Spinal cord (tissue), 10 donors: Measurements from ENCODE around the gene CRACDL. TPM values are rescaled to one million over a fixed set of nuclear protein-coding genes. Genes with fewer than 3 reads are reported as not detected.

Experiments used
- DNase-seq, 6 donors: peaks; one replicate each; pipeline versions ENCODE4 v3.0.0 to v3.0.0-alpha.2; 2013 to 2015; ENCODE audit warnings: low spot score in 6 of 6, low read depth in 4 of 6
- H3K27ac ChIP-seq: one replicate; pipeline ENCODE4 v1.5.1; 2013; ENCODE audit warnings: low read depth, low read length, control low read depth
- H3K27me3 ChIP-seq: one replicate; pipeline ENCODE4 v1.6.1; 2013; ENCODE audit warnings: low read length; ENCODE audit not compliant: control insufficient read depth, insufficient read depth
- H3K36me3 ChIP-seq: one replicate; pipeline ENCODE4 v1.6.1; 2013; ENCODE audit warnings: low read length; ENCODE audit not compliant: control insufficient read depth, insufficient read depth
- H3K4me1 ChIP-seq: one replicate; pipeline ENCODE4 v1.6.1; 2013; ENCODE audit warnings: low read length; ENCODE audit not compliant: control insufficient read depth, insufficient read depth
- H3K4me3 ChIP-seq: one replicate; pipeline ENCODE4 v1.5.1; 2013; ENCODE audit warnings: low read depth, low read length, control low read depth
- H3K9me3 ChIP-seq: one replicate; pipeline ENCODE4 v1.6.1; 2013; ENCODE audit warnings: low read length; ENCODE audit not compliant: control insufficient read depth, insufficient read depth
- WGBS: methylation state at CpG from one replicate; pipeline ENCODE4 v1.1.5; 2013; ENCODE audit warnings: missing lambda C conversion rate; ENCODE audit not compliant: insufficient coverage; 5-methylcytosine and 5-hydroxymethylcytosine counted together
- polyA plus RNA-seq, 2 donors: library from polyadenylated mRNA; unstranded; fragments of 120-200 nt; gene quantifications; one replicate each; pipeline ENCODE4 v1.2.1, GENCODE V29; 2013; ENCODE audit not compliant: insufficient read length in 2 of 2
- total RNA-seq, 2 donors: library from RNA; depleted of rRNA in 1 of 2; stranded (reverse); fragments of 120-200 nt in 1 of 2; fragments of >200 nt in 1 of 2; gene quantifications; one replicate each; pipeline versions ENCODE4 v1.2.3 to v1.2.4, GENCODE V29; 2013 to 2014
- donor health status: healthy.

Gene CRACDL
- total and polyA plus RNA-seq, 4 donors, result 1.9 to 3.9 (median 2.4) TPM

- no peak overlapping the region for H3K27ac ChIP-seq
- no peaks in the 10 kb centered on the region for H3K27me3 ChIP-seq
- no peaks in the 10 kb centered on the region for H3K36me3 ChIP-seq
- peak in 2 of 6 donors; percentile 42 to 46 for DNase-seq
- peaks cover 38% of the 10 kb centered on the region for H3K4me1 ChIP-seq
- no peak overlapping the region for H3K4me3 ChIP-seq
- H3K9me3 ChIP-seq, result no peaks in the 10 kb centered on the region
- WGBS, result 25% methylated on average over 17 of the region's 19 CpGs
Measured at GRCh38 chr2:98909317-98910211, 26.5 kb downstream of the CRACDL start.

DNA sequence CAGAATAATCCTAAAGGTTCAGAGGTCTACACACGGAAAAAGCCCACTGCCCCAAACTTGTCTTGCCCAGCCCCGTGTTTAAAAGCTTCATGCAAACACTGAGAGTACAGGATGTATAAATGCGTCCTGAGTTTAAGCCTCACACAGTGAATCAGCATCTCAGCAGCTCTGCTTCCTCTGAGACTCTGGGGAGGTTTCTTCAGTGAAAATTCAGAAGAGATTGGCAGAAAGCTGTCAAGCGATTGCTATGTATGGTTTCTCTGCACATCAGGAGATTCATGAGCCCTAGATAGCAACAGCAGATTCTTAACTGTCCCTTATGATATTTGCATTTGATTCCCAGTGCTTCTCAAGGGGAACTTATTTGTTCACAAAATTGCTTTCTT, 27.1 kb downstream of the CRACDL start:
- Histone ChIP-seq H3K4me1 (peaks cover 32% of the 10 kb centered on the region), H3K27ac (no peak overlapping the region), H3K9me3 (no peaks in the 10 kb centered on the region), H3K36me3 (no peaks in the 10 kb centered on the region), H3K27me3 (no peaks in the 10 kb centered on the region), H3K4me3 (no peak overlapping the region)
- DNase-seq, result peak in 1 of 6 donors; percentile 42
- 64% methylated on average over 4 of the region's 4 CpGs for WGBS

- Histone ChIP-seq H3K27me3 (no peaks in the 10 kb centered on the region), H3K36me3 (no peaks in the 10 kb centered on the region), H3K4me3 (no peak overlapping the region), H3K27ac (no peak overlapping the region), H3K4me1 (peaks cover 25% of the 10 kb centered on the region), H3K9me3 (no peaks in the 10 kb centered on the region)
- no peak for DNase-seq
- WGBS, result 87% methylated on average over 9 of the region's 11 CpGs
Measured at GRCh38 chr2:98907966-98908905, 27.8 kb downstream of the CRACDL start.

GRCh38 chr2:98907385-98907784, 28.6 kb downstream of the CRACDL start:
- Histone ChIP-seq H3K27me3 (no peaks in the 10 kb centered on the region), H3K9me3 (no peaks in the 10 kb centered on the region), H3K4me3 (no peak overlapping the region), H3K36me3 (no peaks in the 10 kb centered on the region), H3K4me1 (peaks cover 19% of the 10 kb centered on the region), H3K27ac (no peak overlapping the region)
- no peak for DNase-seq
- WGBS, result 75% methylated on average over 3 of the region's 4 CpGs

DNA sequence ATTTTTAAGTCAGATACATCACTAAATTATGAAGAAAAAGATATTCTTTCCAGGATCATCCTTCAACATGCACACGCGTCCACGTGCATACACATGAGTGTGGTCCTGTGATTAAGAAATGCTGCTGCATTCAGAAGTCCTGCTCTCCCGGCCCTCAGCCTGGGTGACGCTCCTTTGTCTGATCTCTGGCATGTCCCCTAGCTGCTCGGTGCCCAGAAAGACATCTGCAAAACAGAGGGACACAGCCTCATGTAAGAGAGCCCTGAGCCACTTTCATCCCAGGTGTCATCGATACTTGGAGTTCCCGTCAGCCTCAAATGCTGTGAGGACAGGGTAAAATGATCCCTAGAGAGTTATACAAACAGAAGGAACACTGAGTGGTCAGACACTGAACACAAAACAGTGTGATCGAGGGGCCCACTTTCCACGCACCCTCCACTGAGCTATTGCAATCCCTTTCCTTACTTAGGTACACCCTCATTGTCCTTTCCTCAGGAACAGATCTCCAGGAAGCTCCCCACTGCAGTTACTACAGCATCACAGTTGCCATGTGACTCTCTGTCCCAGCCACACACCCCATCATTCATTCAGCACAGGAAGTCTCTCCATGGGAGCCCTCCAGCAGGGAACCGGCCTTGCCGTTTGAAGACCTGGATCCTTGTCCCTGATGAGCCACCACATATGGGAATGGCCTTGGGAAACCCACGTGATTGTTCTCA, 32.1 kb downstream of the CRACDL start:
- H3K27me3 ChIP-seq, result no peaks in the 10 kb centered on the region
- no peaks in the 10 kb centered on the region for H3K36me3 ChIP-seq
- no peak overlapping the region for H3K27ac ChIP-seq
- no peak overlapping the region for H3K4me3 ChIP-seq
- WGBS, result 65% methylated on average over 10 of the region's 13 CpGs
- DNase-seq, result no peak
- peaks cover 5% of the 10 kb centered on the region for H3K4me1 ChIP-seq
- H3K9me3 ChIP-seq, result no peaks in the 10 kb centered on the region

DNA sequence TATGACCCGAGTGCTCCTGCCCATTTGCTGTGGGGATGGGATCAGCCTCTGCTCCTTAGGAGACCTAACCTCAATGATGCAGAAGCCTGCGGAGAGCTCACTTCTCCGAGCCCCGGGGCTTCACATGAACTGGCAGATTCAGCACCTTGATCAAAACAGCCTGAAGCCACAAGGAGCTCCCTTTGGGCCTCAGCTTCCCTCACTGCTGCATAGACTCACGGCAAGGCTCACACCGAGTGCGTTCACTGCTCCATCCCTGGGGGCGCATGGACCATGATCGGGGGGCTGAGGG, 33.0 kb downstream of the CRACDL start:
- no peaks in the 10 kb centered on the region for H3K27me3 ChIP-seq
- H3K4me1 ChIP-seq, result peaks cover 6% of the 10 kb centered on the region
- no peak for DNase-seq
- no peaks in the 10 kb centered on the region for H3K36me3 ChIP-seq
- no peak overlapping the region for H3K27ac ChIP-seq
- 89% methylated on average over 9 of the region's 9 CpGs for WGBS
- no peaks in the 10 kb centered on the region for H3K9me3 ChIP-seq
- H3K4me3 ChIP-seq, result no peak overlapping the region

DNA sequence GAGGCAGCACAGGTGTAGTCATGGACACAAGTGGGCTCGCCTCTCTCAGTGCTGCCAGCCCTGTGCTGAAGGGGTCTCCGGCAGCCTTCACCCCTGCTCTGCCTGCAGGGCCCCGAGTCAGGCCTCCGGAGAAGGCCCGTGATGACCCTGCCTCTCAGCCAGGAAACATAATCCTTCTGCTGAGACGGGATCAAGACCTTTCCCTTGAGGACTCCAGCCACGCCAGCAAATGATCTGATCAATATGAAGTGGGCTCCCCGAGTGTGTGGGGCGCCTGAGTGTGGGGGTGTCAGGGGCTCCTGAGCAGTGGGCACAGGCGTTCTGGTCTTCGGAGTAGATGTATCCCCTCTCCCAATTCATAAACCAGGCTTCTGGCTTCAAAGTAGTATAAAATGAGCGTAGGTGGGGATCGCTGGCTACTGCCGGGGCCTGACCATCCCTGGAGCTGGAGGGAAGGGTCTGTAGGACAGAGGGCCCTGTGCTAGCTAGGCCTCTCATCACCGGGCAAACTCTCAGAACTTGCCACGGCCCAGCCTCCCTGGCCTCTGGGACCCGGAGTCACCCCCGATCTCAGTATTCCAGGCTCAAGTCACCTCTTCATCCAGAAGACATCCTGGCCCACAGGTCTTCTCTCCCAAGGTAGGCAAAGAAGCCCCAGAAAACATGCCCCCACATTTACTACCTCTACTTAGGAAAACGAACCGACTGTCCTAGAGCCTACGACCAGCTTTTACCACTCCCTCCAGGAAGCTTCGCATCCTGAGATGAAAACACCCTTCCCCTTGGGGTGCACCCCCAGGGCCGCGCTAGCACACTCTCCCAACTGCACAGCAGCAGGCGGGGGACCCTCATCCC, 33.6 kb downstream of the CRACDL start:
- Histone ChIP-seq H3K27ac (no peak overlapping the region), H3K9me3 (no peaks in the 10 kb centered on the region), H3K4me1 (peaks cover 6% of the 10 kb centered on the region), H3K4me3 (no peak overlapping the region), H3K36me3 (no peaks in the 10 kb centered on the region), H3K27me3 (no peaks in the 10 kb centered on the region)
- 92% methylated on average over 18 of the region's 25 CpGs for WGBS
- no peak for DNase-seq

DNA sequence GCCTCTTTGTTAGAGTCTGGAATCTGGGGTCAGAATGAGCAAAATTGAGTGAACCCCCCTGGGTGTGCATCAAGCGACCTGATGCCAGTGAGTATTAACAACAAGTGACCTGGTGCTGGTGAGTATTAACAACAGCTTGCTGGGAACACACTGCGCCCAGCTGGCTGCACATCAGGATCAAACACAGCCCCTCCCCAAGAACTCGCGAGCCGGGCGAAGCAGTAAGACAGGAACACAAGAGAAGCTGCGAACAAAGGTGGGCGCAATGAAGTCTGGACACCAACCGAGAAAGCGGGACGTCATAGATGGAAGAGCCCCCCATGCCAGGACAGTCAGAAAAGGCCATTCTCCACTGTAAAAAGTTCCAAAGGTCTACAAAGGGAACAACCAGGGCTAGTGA, 34.3 kb downstream of the CRACDL start:
- no peak for DNase-seq
- H3K27me3 ChIP-seq, result no peaks in the 10 kb centered on the region
- H3K4me1 ChIP-seq, result peaks cover 6% of the 10 kb centered on the region
- no peak overlapping the region for H3K27ac ChIP-seq
- no peaks in the 10 kb centered on the region for H3K36me3 ChIP-seq
- H3K9me3 ChIP-seq, result no peaks in the 10 kb centered on the region
- 76% methylated on average over 11 of the region's 11 CpGs for WGBS
- H3K4me3 ChIP-seq, result no peak overlapping the region

GRCh38 chr2:98901291-98901690, 34.7 kb downstream of the CRACDL start:
- H3K9me3 ChIP-seq, result no peaks in the 10 kb centered on the region
- WGBS, result 83% methylated on average over 2 of the region's 3 CpGs
- no peaks in the 10 kb centered on the region for H3K27me3 ChIP-seq
- no peak overlapping the region for H3K27ac ChIP-seq
- H3K4me3 ChIP-seq, result no peak overlapping the region
- H3K36me3 ChIP-seq, result no peaks in the 10 kb centered on the region
- peaks cover 6% of the 10 kb centered on the region for H3K4me1 ChIP-seq
- no peak for DNase-seq
